CD14-positive monocyte (primary cell): Measurements from ENCODE around the gene FAM83G. TPM values are rescaled to one million over a fixed set of nuclear protein-coding genes. Genes with fewer than 3 reads are reported as not detected.
"Not testable (repeated sequence)": the region's sequence is repeated elsewhere in the genome, so short reads cannot be mapped to it uniquely, and the experiment has no call there.

Source experiments
- DNase-seq, 3 donors: peaks; one replicate each; pipeline ENCODE4 v3.0.0-alpha.2; 2011 to 2022
- H2AFZ ChIP-seq: 2 replicates; pipeline ENCODE4 v1.6.0; 2012; ENCODE audit warnings: mild to moderate bottlenecking, low read depth, low read length, inconsistent platforms; ENCODE audit not compliant: insufficient read depth, poor library complexity, severe bottlenecking
- H3K27ac ChIP-seq, 2 donors: 1 replicate in 1 of 2; 2 replicates in 1 of 2; pipeline ENCODE4 v1.5.1; 2012 to 2013; ENCODE audit warnings: low read length in 2 of 2, control low read depth in 1 of 2, inconsistent platforms in 1 of 2, low read depth in 1 of 2, mild to moderate bottlenecking in 1 of 2
- H3K27me3 ChIP-seq, 2 donors: one replicate each; pipeline versions ENCODE4 v1.6.0 to v1.6.1; 2011 to 2013; ENCODE audit warnings: low read length in 2 of 2; ENCODE audit not compliant: control insufficient read depth in 2 of 2, insufficient read depth in 2 of 2
- H3K36me3 ChIP-seq, 2 donors: replicated peaks in 1 of 2; 1 replicate in 1 of 2; 2 replicates in 1 of 2; pipeline versions ENCODE4 v1.5.1 to v1.6.1; 2012 to 2013; ENCODE audit warnings: low read length in 2 of 2, control low read depth in 1 of 2, inconsistent platforms in 1 of 2, mild to moderate bottlenecking in 1 of 2; ENCODE audit not compliant: insufficient read depth in 2 of 2, control insufficient read depth in 1 of 2
- H3K4me1 ChIP-seq, 2 donors: 1 replicate in 1 of 2; 2 replicates in 1 of 2; pipeline versions ENCODE4 v1.5.1 to v1.6.1; 2012 to 2013; ENCODE audit warnings: low read length in 2 of 2, control low read depth in 1 of 2, inconsistent platforms in 1 of 2, mild to moderate bottlenecking in 1 of 2, moderate library complexity in 1 of 2; ENCODE audit not compliant: insufficient read depth in 2 of 2, control insufficient read depth in 1 of 2
- H3K4me2 ChIP-seq: replicated peaks from 2 replicates; pipeline ENCODE3; 2012; ENCODE audit warnings: low read length, moderate library complexity, mild to moderate bottlenecking; ENCODE audit not compliant: poor library complexity, severe bottlenecking; ENCODE audit errors: extremely low read depth
- H3K4me3 ChIP-seq, 3 experiments: fragments of 200-600 bp in 1 of 3; sonication (generic) in 1 of 3; replicated peaks in 1 of 3; 1 replicate in 2 of 3; 2 replicates in 1 of 3; pipeline ENCODE4 v1.5.1; 2011 to 2013; ENCODE audit warnings: low read length in 3 of 3, mild to moderate bottlenecking in 3 of 3, control low read depth in 2 of 3, low read depth in 2 of 3, inconsistent platforms in 1 of 3, moderate library complexity in 1 of 3
- H3K79me2 ChIP-seq: 2 replicates; pipeline ENCODE4 v1.6.0; 2012; ENCODE audit warnings: mild to moderate bottlenecking, control low read depth, inconsistent platforms, low read length, moderate library complexity; ENCODE audit not compliant: insufficient read depth
- H3K9ac ChIP-seq: 2 replicates; pipeline ENCODE4 v1.6.0; 2017; ENCODE audit warnings: low read length, mild to moderate bottlenecking; ENCODE audit not compliant: insufficient read depth, poor library complexity, severe bottlenecking
- H3K9me3 ChIP-seq, 2 donors: replicated peaks in 1 of 2; 1 replicate in 1 of 2; 2 replicates in 1 of 2; pipeline versions ENCODE4 v1.5.1 to v1.6.1; 2012 to 2013; ENCODE audit warnings: low read length in 2 of 2, control low read depth in 1 of 2; ENCODE audit not compliant: control insufficient read depth in 1 of 2, insufficient read depth in 1 of 2
- H4K20me1 ChIP-seq: 2 replicates; pipeline ENCODE4 v1.6.0; 2012; ENCODE audit warnings: mild to moderate bottlenecking, low read length, control low read depth, moderate library complexity; ENCODE audit not compliant: insufficient read depth
- H3K27ac Mint-ChIP-seq, 7 donors: one replicate each; pipeline ENCODE4 v1.8.0; 2020; ENCODE audit warnings: mild to moderate bottlenecking in 7 of 7, mixed read lengths in 7 of 7, moderate library complexity in 6 of 7, inconsistent platforms in 2 of 7
- H3K27me3 Mint-ChIP-seq, 3 donors: one replicate each; pipeline ENCODE4 v1.8.0; 2021 to 2022; ENCODE audit warnings: low read depth in 3 of 3, mild to moderate bottlenecking in 3 of 3, mixed read lengths in 3 of 3, moderate library complexity in 3 of 3, inconsistent platforms in 1 of 3
- H3K36me3 Mint-ChIP-seq, 2 donors: one replicate each; pipeline ENCODE4 v1.8.0; 2020; ENCODE audit warnings: mixed read lengths in 2 of 2, inconsistent platforms in 1 of 2, mild to moderate bottlenecking in 1 of 2
- H3K4me1 Mint-ChIP-seq: one replicate; pipeline ENCODE4 v1.8.0; 2020; ENCODE audit warnings: mild to moderate bottlenecking, mixed read lengths
- H3K4me3 Mint-ChIP-seq, 2 donors: one replicate each; pipeline ENCODE4 v1.8.0; 2020; ENCODE audit warnings: mild to moderate bottlenecking in 2 of 2, mixed read lengths in 2 of 2, moderate library complexity in 1 of 2
- H3K9me3 Mint-ChIP-seq, 7 donors: one replicate each; pipeline ENCODE4 v1.8.0; 2020 to 2022; ENCODE audit warnings: mixed read lengths in 7 of 7, mild to moderate bottlenecking in 6 of 7, moderate library complexity in 6 of 7, inconsistent platforms in 2 of 7
- CTCF ChIP-seq: fragments of 200-600 bp; IDR thresholded peaks from one replicate; pipeline ENCODE4 v1.8.0; 2022; ENCODE audit warnings: antibody characterized with exemption, mild to moderate bottlenecking
- WGBS: methylation state at CpG from one replicate; pipeline ENCODE4 v1.1.5; 2013; ENCODE audit warnings: missing lambda C conversion rate; ENCODE audit not compliant: insufficient coverage; 5-methylcytosine and 5-hydroxymethylcytosine counted together
- intact Hi-C, 2 donors: fragments of 100-400 bp; cut with micrococcal nuclease; formaldehyde crosslinking; loops; one replicate each; pipeline versions ENCODE4 v1.15.0 to v1.15.1; 2023
- polyA plus RNA-seq, 3 donors: library from polyadenylated mRNA; depleted of rRNA in 1 of 3; unstranded in 2 of 3; stranded (reverse) in 1 of 3; fragments of 300-500 nt in 2 of 3; fragments of >200 nt in 1 of 3; fragmentation: Illumina TruSeq in 2 of 3; gene quantifications; 1 replicate in 2 of 3; 2 replicates in 1 of 3; pipeline ENCODE4 v1.2.3, GENCODE V29; 2012 to 2021

FAM83G gene
- polyA plus RNA-seq, 3 donors: 0.04 to 0.17 (median 0.08) TPM

- Mint-ChIP-seq H3K27me3 (peaks cover 0 to 6% (median 2%) of the 10 kb centered on the region in 3 donors), H3K4me3 (no peak overlapping the region), H3K4me1 (no peaks in the 10 kb centered on the region), H3K9me3 (no peaks in the 10 kb centered on the region), H3K36me3 (peaks cover 10 to 14% of the 10 kb centered on the region in 2 donors), H3K27ac (peak overlapping the region in 1 of 7 donors; percentile 10)
- no peak overlapping the region for H3K9ac ChIP-seq
- H3K4me1 ChIP-seq: no peaks in the 10 kb centered on the region
- H3K79me2 ChIP-seq: no peaks in the 10 kb centered on the region
- H3K4me2 ChIP-seq: no peak overlapping the region
- intact Hi-C loops: no loop called here
- H3K27me3 ChIP-seq: no peaks in the 10 kb centered on the region
- no peak overlapping the region for H3K27ac ChIP-seq
- DNase-seq: no peak
- TF ChIP-seq CTCF: no peak
- H3K9me3 ChIP-seq: no peaks in the 10 kb centered on the region
- 98% methylated on average over 21 of the region's 24 CpGs for WGBS
- no peaks in the 10 kb centered on the region for H3K36me3 ChIP-seq
- H2AFZ ChIP-seq: no peak overlapping the region
- no peaks in the 10 kb centered on the region for H4K20me1 ChIP-seq
- no peak overlapping the region for H3K4me3 ChIP-seq
These were observed 17.1 kb upstream of the FAM83G start for GRCh38 chr17:19021622-19022083.

GRCh38 chr17:19021011-19021621 lies 16.6 kb upstream of the FAM83G start:
- H3K4me3 Mint-ChIP-seq, H3K9me3 ChIP-seq, H3K79me2 ChIP-seq, H4K20me1 ChIP-seq, H3K4me1 ChIP-seq, H3K9me3 Mint-ChIP-seq, DNase-seq, H3K36me3 ChIP-seq, H3K9ac ChIP-seq, H3K4me1 Mint-ChIP-seq, H3K4me2 ChIP-seq, H3K4me3 ChIP-seq, H3K27me3 ChIP-seq, H3K27me3 Mint-ChIP-seq, H3K27ac ChIP-seq, intact Hi-C loops, H2AFZ ChIP-seq: not testable (repeated sequence)
- WGBS: 85% methylated on average over 4 of the region's 7 CpGs
- peak overlapping the region in 2 of 7 donors; percentile 10 to 13 for H3K27ac Mint-ChIP-seq
- peaks cover 10 to 14% of the 10 kb centered on the region in 2 donors for H3K36me3 Mint-ChIP-seq
